ENCODE measurements around the gene SLC8A1.

Gene SLC8A1

GRCh38 chr2:40129725-40130124, 322.2 kb downstream of the SLC8A1 start:
- DNase-seq, result no peak

GRCh38 chr2:40128796-40129195, 323.1 kb downstream of the SLC8A1 start:
- no peak for DNase-seq

GRCh38 chr2:40127890-40128557, 323.9 kb downstream of the SLC8A1 start:
- no peak for DNase-seq

- DNase-seq, result no peak
These were observed 324.7 kb downstream of the SLC8A1 start for GRCh38 chr2:40127146-40127545.

GRCh38 chr2:40126006-40126405, 325.9 kb downstream of the SLC8A1 start:
- DNase-seq, result no peak

- DNase-seq, result no peak
These were observed 328.1 kb downstream of the SLC8A1 start for GRCh38 chr2:40123746-40124145.

GRCh38 chr2:40123326-40123725, 328.6 kb downstream of the SLC8A1 start:
- no peak for DNase-seq

- DNase-seq, result no peak
These were observed 330.9 kb downstream of the SLC8A1 start for GRCh38 chr2:40120957-40121356.

- DNase-seq, result no peak
These were observed 331.9 kb downstream of the SLC8A1 start for GRCh38 chr2:40120026-40120425.

GRCh38 chr2:40118622-40119021, 333.3 kb downstream of the SLC8A1 start:
- DNase-seq, result no peak

- no peak for DNase-seq
These were observed 336.0 kb downstream of the SLC8A1 start for GRCh38 chr2:40115894-40116293.

- no peak for DNase-seq
These were observed 336.5 kb downstream of the SLC8A1 start for GRCh38 chr2:40115348-40115747.

GRCh38 chr2:40113997-40114396, 337.9 kb downstream of the SLC8A1 start:
- DNase-seq, result no peak

- no peak for DNase-seq
These were observed 338.5 kb downstream of the SLC8A1 start for GRCh38 chr2:40113272-40113968.

- no peak for DNase-seq
These were observed 342.5 kb downstream of the SLC8A1 start for GRCh38 chr2:40109381-40109780.

GRCh38 chr2:40108851-40109250, 343.0 kb downstream of the SLC8A1 start:
- DNase-seq, result no peak

- no peak for DNase-seq
These were observed 345.8 kb downstream of the SLC8A1 start for GRCh38 chr2:40106061-40106460.

- no peak for DNase-seq
These were observed 346.3 kb downstream of the SLC8A1 start for GRCh38 chr2:40105593-40105992.

GRCh38 chr2:40103590-40103989, 348.3 kb downstream of the SLC8A1 start:
- no peak for DNase-seq

GRCh38 chr2:40103163-40103562, 348.7 kb downstream of the SLC8A1 start:
- no peak for DNase-seq

GRCh38 chr2:40102447-40102846, 349.4 kb downstream of the SLC8A1 start:
- DNase-seq, result no peak

GRCh38 chr2:40101131-40101575, 350.7 kb downstream of the SLC8A1 start:
- no peak for DNase-seq

GRCh38 chr2:40100676-40101075, 351.2 kb downstream of the SLC8A1 start:
- no peak for DNase-seq

GRCh38 chr2:40098786-40099470, 353.0 kb downstream of the SLC8A1 start:
- no peak for DNase-seq

Measured in activated CD4-positive, alpha-beta T cell treated with anti-CD3 and anti-CD28 coated beads, Interleukin-2, amount 50 U/mL, for 16 hours (primary cell).